Left lobe of liver (tissue), 2 donors: ENCODE measurements around the gene P2RY1. TPM values are rescaled to one million over a fixed set of nuclear protein-coding genes. Genes with fewer than 3 reads are reported as not detected.
"Not testable (repeated sequence)": the region's sequence is repeated elsewhere in the genome, so short reads cannot be mapped to it uniquely, and the experiment has no call there.

Experiments
- ATAC-seq: fragments of 200-7000 bp; cut with Tn5 transposase; one replicate; pipeline ENCODE4 v1.9.1; 2020; ENCODE audit warnings: mild to moderate bottlenecking, moderate library complexity
- DNase-seq: peaks from one replicate; pipeline ENCODE4 v3.0.0-alpha.2; 2020; ENCODE audit warnings: low spot score
- total RNA-seq: library from RNA; stranded (reverse); gene quantifications from one replicate; pipeline ENCODE4 v1.2.1, GENCODE V29; 2021
- donor health status: DM: no; HTN: no; CAD: no; lungs with moderate emphysema.
- donor health status: DM: no; HTN: yes; CAD: no.

P2RY1 gene
- total RNA-seq, 1 donor from 2014 or later: 1.1 TPM

- no peak for DNase-seq
- ATAC-seq: peak; percentile 44
Measured at GRCh38 chr3:152835601-152836102, 721 bp downstream of the P2RY1 start.

GRCh38 chr3:152836269-152836668, 1.3 kb downstream of the P2RY1 start:
- ATAC-seq: no peak
- DNase-seq: no peak

GRCh38 chr3:152839511-152839910, 4.6 kb downstream of the P2RY1 start:
- ATAC-seq (no peak), DNase-seq (no peak)

DNA sequence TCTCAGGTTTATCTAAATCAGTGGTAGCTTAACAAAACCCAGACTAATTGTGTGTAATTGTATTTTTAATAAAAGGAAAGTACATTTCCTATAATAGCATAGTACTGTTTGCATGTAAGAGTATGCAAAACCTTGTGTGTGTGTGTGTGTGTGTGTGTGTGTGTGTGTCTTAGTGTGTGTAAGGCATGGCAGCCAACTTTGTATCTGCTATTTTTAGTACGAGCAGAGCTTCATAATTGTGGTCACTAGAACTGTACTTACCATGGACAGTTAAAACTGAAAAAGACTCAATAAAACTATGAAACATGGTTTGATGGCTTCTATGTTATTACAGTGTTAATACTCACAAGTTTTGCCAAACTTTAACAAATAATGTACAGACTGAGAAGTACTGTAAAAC, 6.2 kb downstream of the P2RY1 start:
- DNase-seq: no peak
- no peak for ATAC-seq

DNA sequence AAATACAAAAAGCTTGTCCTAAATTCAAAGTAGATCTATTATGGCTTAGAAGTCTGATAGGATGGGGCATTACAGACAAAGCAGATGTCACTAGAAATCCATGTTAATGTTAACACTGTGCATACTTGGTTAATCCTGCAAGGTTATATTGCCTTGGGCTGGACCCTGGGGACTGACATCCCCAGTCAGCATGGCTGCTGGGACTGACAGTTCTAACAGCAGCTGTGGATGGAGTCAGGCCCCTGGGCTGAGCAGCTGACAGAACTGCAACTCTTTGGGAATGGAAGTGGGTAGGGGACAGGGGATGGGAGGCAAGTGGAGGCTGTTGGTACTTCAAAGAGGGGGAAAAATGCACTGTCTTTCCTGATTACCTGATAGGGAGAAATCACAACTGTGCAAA, 7.5 kb downstream of the P2RY1 start:
- DNase-seq (no peak), ATAC-seq (no peak)

DNA sequence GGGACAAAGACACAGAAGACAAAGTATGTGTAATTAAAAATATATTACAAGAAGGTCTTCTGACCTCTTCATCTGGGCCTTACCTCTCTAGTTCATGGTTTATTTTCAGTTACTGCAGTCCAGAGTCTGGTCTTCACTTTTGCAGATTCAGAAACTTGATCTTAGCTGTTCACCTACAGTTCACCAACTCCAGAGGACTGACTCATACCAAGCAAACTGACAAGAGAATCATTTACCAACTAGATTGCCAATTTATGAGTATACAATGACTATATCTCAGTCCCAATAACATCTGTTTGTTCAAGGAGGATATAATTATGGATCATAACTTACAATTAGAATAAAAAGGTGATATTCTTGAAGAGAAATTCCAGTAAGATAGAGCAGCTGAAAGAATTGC, 9.0 kb downstream of the P2RY1 start:
- DNase-seq (no peak), ATAC-seq (no peak)

DNA sequence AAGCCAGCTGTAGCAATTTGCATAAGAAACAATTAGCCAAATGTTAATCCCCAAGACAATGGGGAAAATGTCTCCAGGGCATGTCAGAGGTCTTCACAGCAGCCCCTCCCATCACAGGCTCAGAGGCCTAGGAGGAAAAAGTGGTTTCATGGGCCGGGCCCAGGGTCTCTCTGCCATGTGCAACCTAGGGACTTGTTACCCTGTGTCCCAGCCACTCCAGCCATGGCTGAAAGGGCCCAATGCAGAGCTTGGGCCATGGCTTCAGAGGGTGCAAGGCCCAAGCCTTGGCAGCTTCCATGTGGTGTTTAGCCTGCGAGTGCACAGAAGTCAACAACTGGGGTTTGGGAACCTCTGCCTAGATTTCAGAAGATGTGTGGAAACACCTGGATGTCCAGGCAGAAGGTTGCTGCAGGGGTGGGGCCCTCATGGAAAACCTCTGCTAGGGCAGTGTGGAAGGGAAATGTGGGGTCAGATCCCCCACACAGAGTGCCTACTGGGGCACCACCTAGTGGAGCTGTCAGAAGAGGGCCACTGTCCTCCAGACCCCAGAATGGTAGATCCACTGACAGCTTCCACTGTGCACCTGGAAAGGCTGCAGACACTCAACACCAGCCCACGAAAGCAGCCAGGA, 11.8 kb downstream of the P2RY1 start:
- not testable (repeated sequence) for DNase-seq, ATAC-seq

- ATAC-seq, DNase-seq: not testable (repeated sequence)
Measured at GRCh38 chr3:152847599-152847998, 12.7 kb downstream of the P2RY1 start.

- ATAC-seq (no peak), DNase-seq (no peak)
Measured at GRCh38 chr3:152849996-152850578, 15.2 kb downstream of the P2RY1 start.

GRCh38 chr3:152853196-152853595, 18.3 kb downstream of the P2RY1 start:
- no peak for ATAC-seq
- DNase-seq: no peak

DNA sequence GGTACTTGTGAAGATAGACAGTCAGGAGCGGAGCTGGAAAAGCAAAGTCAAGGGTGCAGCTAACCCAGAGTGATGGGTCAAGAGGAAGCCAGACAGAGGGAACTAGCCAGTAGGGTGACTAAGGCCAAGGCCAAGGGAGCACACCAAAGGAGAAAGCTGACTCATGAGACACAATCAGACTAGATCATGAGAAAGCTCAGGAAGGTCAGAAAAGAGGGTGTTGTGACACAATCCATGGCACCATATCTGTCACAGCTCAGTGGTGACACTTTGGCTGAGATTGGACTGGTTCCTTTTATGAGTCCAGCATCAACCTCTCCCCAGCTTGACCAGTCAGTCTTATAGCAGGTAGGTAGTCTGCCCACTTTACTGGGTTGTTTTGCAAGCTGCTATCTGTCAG, 22.2 kb downstream of the P2RY1 start:
- peak; percentile 56 for ATAC-seq
- DNase-seq: no peak

GRCh38 chr3:152858170-152858800, 23.4 kb downstream of the P2RY1 start:
- DNase-seq (no peak), ATAC-seq (peak; percentile 51)

DNA sequence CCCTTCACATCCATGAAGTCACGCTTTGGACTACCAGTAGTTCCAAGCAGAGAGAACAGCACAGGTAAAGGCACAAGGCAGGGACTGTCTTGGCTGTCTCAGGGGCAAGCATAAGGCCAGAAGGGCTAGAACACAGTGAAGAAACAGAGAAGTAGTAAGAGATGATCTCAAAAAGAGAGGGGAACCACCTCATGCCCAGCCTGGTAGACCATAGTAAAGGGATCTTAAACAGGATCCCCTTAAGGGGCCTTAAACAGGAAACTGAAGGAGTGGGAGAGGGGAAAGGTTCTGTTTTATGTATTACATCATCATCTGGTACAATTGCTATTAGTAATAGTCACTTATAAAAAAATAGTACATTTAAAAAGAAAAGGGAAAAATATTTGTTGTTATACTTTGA, 25.8 kb downstream of the P2RY1 start:
- DNase-seq: no peak
- ATAC-seq: no peak

- DNase-seq (no peak), ATAC-seq (no peak)
Measured at GRCh38 chr3:152865668-152866245, 30.8 kb downstream of the P2RY1 start.

DNA sequence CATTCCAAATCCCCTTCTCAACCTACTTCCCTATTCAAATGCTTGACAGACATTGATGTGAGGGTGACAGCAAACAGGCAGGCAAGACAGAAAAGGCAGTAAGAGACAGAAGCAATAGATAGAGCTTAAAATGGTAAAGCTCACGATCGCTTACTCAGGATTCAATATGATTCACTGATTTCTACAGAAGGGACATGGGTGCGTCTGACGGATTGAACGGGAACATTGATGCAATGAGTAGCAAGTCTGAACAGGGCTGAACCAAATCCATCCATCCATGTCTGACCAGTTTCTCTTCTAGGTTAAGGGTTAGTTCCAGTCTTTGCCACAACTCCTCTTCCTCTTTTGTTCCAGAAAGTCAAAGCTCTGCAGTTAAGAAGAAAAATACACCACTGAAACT, 35.1 kb downstream of the P2RY1 start:
- DNase-seq: no peak
- ATAC-seq: no peak

- not testable (repeated sequence) for ATAC-seq, DNase-seq
Measured at GRCh38 chr3:152873314-152873713, 38.4 kb downstream of the P2RY1 start.

GRCh38 chr3:152874896-152875749, 40.2 kb downstream of the P2RY1 start:
- ATAC-seq (no peak), DNase-seq (no peak)

DNA sequence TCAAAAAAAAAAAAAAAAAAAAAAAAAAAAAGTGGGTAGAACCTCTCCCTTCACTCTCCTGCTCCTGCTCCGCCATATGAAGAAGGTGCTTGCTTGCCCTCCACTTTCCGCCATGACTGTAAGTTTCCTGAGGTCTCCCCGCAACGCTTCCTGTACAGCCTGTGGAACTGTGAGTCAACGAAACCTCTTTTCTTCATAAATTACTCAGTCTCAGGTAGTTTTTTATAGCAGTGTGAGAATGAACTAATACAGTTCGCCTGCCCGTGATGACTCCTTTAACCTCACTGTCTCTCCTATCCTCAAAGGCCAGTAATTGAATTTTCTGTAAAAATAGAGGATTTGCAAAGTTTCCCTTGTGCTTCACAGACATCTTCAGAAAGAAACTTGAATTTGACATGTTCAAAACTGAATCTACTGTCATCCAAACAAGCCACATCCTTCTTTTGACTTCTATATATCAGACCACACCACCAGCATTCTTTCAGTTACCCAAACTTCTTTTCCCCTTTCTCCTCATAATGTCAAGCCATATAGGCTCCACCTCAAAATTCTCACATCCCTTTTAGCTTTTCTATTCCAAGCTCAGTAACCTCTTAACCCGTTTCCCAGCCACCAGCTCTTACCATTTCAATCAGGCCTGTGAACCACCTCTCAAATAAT, 44.3 kb downstream of the P2RY1 start:
- ATAC-seq: no peak
- no peak for DNase-seq

GRCh38 chr3:152879790-152880174, 44.9 kb downstream of the P2RY1 start:
- DNase-seq: no peak
- no peak for ATAC-seq

DNA sequence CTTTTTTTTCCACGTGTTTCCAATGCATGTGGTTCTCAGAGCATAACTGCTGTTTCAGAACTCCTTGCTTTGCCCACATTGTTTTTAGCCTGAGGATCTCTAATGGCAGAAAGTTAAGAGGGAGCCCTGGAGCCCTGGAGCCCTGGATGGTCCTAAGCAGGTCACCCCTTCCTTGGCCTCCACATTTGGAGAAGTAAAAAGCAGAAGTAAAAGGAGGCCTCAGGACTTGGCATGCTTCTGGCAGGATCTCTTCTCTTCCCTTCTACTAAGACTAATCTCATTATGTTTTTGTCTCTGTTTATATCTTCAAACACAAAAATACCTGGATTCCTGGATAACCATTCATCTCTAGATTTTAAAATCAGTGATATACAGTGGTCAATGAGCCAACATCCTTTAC, 50.1 kb downstream of the P2RY1 start:
- no peak for DNase-seq
- ATAC-seq: no peak
